ENCODE data around the gene ZNF711. TPM values are rescaled to one million over a fixed set of nuclear protein-coding genes. Genes with fewer than 3 reads are reported as not detected.

Gene ZNF711
- 1 to 10 TPM; 1.2 to 3.8 (median 3.3) TPM for total RNA-seq

GRCh38 chrX:85243761-85244449, at the start of gene ZNF711, which contains the start of gene SATL1:
TSS of gene ZNF711 (plus strand) at chrX:85243991. CDS start at chrX:85247573, 3,582 bp downstream.
TSS of gene SATL1 (minus strand) at chrX:85243779. CDS start at chrX:85108968, 134,811 bp downstream.
- intact Hi-C loops (cut with DNase I; ENCODE audit: low total_unique reads), result no loop called here
- DNase-seq (ENCODE audit: low spot score in 2 of 2), result peak; percentile 13 to 85
- 1 to 37% methylated on average over 35 to 62 of the region's 65 CpGs for WGBS, 2 donors
- peak within 1 kb of the TSS; percentile 39 for H3K4me3 ChIP-seq (ENCODE audit: low read depth, poor library complexity, severe bottlenecking)
- no peak for TF ChIP-seq POLR2A (IDR thresholded peaks at IDR 0.05)
- TF ChIP-seq, protein P1, sequence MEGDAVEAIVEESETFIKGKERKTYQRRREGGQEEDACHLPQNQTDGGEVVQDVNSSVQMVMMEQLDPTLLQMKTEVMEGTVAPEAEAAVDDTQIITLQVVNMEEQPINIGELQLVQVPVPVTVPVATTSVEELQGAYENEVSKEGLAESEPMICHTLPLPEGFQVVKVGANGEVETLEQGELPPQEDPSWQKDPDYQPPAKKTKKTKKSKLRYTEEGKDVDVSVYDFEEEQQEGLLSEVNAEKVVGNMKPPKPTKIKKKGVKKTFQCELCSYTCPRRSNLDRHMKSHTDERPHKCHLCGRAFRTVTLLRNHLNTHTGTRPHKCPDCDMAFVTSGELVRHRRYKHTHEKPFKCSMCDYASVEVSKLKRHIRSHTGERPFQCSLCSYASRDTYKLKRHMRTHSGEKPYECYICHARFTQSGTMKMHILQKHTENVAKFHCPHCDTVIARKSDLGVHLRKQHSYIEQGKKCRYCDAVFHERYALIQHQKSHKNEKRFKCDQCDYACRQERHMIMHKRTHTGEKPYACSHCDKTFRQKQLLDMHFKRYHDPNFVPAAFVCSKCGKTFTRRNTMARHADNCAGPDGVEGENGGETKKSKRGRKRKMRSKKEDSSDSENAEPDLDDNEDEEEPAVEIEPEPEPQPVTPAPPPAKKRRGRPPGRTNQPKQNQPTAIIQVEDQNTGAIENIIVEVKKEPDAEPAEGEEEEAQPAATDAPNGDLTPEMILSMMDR (IDR thresholded peaks at IDR 0.05), result no peak

DNA sequence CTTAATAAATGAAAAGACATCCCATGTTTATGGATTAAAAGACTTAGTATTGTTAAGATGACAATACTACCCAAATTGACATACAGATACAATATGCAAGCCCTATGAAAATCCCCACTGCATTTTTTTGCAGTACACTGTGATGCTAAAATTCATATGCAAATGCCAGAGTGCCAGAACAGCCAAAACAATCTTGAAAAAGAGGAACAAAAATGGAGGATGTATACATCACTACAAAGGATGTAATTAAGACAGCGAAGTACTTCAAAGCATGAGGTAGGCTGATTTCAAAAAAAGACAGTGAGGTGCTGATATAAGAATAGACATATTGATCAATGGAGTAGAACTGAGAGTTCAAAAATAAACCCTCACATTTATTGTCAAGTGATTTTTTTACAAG, 47.5 kb upstream of the ZNF711 start:
- no peak overlapping the region for H3K4me3 ChIP-seq (ENCODE audit: low read depth, poor library complexity, severe bottlenecking)
- intact Hi-C loops (cut with DNase I; ENCODE audit: low total_unique reads), result no loop called here
- DNase-seq (ENCODE audit: low spot score in 2 of 2), result no peak
- TF ChIP-seq, protein P1 (IDR thresholded peaks at IDR 0.05), result no peak
- TF ChIP-seq POLR2A (IDR thresholded peaks at IDR 0.05), result no peak
- 52 to 78% methylated on average over 1 of the region's 1 CpG for WGBS, 2 donors

DNA sequence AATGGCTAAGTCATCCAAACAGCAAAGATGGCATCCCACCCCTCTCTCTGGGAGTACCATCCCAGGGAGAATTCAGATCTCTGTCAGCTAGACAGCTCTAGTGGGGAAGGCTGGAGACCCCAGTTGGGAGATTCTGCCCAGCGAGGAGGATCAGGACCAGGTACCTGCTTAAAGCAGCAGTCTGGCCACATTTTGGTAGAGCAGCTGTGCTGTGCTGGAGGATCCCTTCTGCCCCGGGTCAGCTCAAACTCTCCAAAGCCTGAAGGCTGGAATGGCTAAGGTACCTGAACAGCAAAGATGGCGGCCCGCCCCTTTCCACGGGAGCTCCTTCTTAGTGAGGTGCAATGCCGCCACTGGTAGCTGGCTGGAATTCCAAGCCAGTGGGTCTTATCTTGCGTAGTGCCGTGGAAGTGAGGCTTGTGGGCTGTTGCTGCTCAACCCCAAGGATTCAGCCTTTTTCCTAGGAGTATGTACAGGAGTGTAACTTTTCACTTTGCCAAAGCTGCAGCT, 40.3 kb upstream of the ZNF711 start:
- no peak overlapping the region for H3K4me3 ChIP-seq (ENCODE audit: low read depth, poor library complexity, severe bottlenecking)
- DNase-seq (ENCODE audit: low spot score in 2 of 2), result no peak
- intact Hi-C loops (cut with DNase I; ENCODE audit: low total_unique reads), result no loop called here
- TF ChIP-seq POLR2A (IDR thresholded peaks at IDR 0.05), result no peak
- TF ChIP-seq, protein P1 (IDR thresholded peaks at IDR 0.05), result no peak
- 92% methylated on average over 6 to 8 of the region's 8 CpGs for WGBS, 2 donors

DNA sequence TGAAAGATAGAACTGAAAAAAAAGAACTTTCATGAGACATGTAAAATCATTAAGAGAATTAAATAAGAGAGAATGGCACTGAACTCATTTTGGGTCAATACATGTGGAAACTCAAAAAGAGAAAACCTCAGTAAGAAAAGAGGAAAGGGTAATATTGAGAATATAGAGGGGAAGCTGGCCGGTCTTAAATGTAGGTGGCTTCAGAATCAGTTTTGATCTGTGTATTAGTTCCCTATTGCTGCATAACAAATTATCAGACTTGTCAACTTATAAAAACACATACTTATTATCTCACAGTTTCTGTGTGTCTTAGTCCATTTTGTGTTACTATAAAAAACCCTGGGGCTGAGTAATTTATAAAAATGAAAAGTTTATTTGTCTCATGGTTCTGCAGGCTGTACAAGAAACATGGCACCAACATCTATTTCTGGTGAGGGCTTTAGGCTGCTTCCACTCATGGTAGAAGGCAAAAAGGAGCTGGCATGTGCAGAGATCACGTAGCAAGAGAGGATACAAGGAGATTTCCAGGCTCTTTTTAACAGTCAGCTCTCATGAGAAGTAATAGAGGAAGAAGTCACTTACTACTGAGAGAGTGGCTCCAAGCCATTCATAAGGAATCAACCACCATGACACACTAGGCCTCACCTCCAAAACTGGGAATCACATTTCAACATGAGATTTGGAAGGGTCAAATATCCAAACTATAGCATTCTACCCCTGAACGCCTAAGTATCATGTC, 29.8 kb upstream of the ZNF711 start:
- DNase-seq (ENCODE audit: low spot score in 2 of 2), result no peak
- no peak overlapping the region for H3K4me3 ChIP-seq (ENCODE audit: low read depth, poor library complexity, severe bottlenecking)
- intact Hi-C loops (cut with DNase I; ENCODE audit: low total_unique reads), result no loop called here
- no peak for TF ChIP-seq POLR2A (IDR thresholded peaks at IDR 0.05)
- TF ChIP-seq, protein P1 (IDR thresholded peaks at IDR 0.05), result no peak
- 67 to 87% methylated on average over 3 of the region's 3 CpGs for WGBS, 2 donors

DNA sequence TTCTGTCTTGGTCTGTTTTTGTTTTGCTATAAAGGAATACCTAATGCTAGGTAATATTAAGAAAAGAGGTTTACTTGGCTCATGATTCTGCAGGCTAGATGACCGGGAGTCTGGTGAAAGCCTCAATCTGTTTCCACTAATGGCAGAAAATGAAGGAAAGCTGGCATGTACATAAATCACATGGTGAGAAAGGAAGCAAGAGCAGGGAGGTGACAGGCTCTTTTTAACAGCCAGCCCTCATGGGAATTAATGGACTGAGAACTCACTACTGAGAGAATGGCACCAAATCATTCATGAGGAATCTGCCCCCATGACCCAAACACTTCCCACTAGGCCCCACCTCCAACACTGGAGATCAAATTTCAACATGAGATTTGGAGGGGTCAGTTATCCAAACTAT, 27.8 kb upstream of the ZNF711 start:
- TF ChIP-seq POLR2A (IDR thresholded peaks at IDR 0.05), result no peak
- no peak overlapping the region for H3K4me3 ChIP-seq (ENCODE audit: low read depth, poor library complexity, severe bottlenecking)
- intact Hi-C loops (cut with DNase I; ENCODE audit: low total_unique reads), result no loop called here
- no peak for DNase-seq (ENCODE audit: low spot score in 2 of 2)
- 63 to 79% methylated on average over 1 of the region's 1 CpG for WGBS, 2 donors

DNA sequence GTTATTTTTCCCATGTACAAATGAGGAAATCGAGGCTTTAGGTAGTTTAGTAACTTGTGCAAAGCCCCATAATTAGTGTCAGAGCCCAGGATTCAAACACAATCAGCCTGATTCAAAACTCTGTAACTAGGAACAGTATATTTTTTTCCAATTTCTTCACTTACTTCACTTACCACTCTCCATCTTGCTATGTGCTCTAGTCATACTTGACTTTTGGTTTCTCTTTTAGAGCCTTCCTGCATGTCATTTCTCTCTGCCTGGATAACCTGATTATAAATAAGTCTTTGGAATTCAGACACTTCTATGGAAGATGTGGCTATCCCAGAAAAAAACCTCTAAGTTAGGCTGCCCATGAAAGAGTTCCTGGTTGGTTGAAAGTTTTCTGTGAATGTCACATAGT, 22.4 kb upstream of the ZNF711 start:
- TF ChIP-seq POLR2A (IDR thresholded peaks at IDR 0.05), result no peak
- TF ChIP-seq, protein P1 (IDR thresholded peaks at IDR 0.05), result no peak
- WGBS, 2 donors, result 29 to 68% methylated on average over 1 of the region's 1 CpG
- intact Hi-C loops (cut with DNase I; ENCODE audit: low total_unique reads), result no loop called here
- no peak overlapping the region for H3K4me3 ChIP-seq (ENCODE audit: low read depth, poor library complexity, severe bottlenecking)
- DNase-seq (ENCODE audit: low spot score in 2 of 2), result no peak

Data from lower leg skin (tissue), 4 donors.